Gastrocnemius medialis (tissue), 4 donors: ENCODE data around the gene UNC5A.

Experiments
- POLR2A ChIP-seq, 2 donors: fragments of 450-650 bp; IDR thresholded peaks; one replicate each; pipeline ENCODE4 v1.6.1; 2017; ENCODE audit warnings: antibody characterized with exemption in 2 of 2, mild to moderate bottlenecking in 2 of 2, moderate library complexity in 2 of 2
- TF ChIP-seq, protein P1 (sequence below), 5 experiments: fragments of 450-650 bp in 3 of 5; fragments of 200-600 bp in 2 of 5; sonication (generic) in 2 of 5; IDR thresholded peaks in 4 of 5; conservative IDR thresholded peaks in 1 of 5; 1 replicate in 4 of 5; 2 replicates in 1 of 5; pipeline ENCODE4 v1.5.1; 2016 to 2019; ENCODE audit warnings: antibody characterized with exemption in 5 of 5, mild to moderate bottlenecking in 3 of 5, moderate library complexity in 3 of 5

- TF ChIP-seq, protein P1, sequence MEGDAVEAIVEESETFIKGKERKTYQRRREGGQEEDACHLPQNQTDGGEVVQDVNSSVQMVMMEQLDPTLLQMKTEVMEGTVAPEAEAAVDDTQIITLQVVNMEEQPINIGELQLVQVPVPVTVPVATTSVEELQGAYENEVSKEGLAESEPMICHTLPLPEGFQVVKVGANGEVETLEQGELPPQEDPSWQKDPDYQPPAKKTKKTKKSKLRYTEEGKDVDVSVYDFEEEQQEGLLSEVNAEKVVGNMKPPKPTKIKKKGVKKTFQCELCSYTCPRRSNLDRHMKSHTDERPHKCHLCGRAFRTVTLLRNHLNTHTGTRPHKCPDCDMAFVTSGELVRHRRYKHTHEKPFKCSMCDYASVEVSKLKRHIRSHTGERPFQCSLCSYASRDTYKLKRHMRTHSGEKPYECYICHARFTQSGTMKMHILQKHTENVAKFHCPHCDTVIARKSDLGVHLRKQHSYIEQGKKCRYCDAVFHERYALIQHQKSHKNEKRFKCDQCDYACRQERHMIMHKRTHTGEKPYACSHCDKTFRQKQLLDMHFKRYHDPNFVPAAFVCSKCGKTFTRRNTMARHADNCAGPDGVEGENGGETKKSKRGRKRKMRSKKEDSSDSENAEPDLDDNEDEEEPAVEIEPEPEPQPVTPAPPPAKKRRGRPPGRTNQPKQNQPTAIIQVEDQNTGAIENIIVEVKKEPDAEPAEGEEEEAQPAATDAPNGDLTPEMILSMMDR (IDR thresholded peaks at IDR 0.05 in 4 of 5, conservative IDR thresholded peaks at IDR 0.05 in 1 of 5) = no peak
- no peak for TF ChIP-seq POLR2A (IDR thresholded peaks at IDR 0.05)
Measured at GRCh38 chr5:176790941-176791340, 19.4 kb upstream of the UNC5A start.
